NCI-H1417 treated with DMSO at 0.1 percent for 48 hours (cell line): ENCODE measurements around the gene TGFB2.

ENCODE experiments used
- DNase-seq: peaks from one replicate; lab custom pipeline; 2025; lab: John Stamatoyannopoulos, UW

The TGFB2 gene

GRCh38 chr1:218392780-218393179 lies 47.6 kb downstream of the TGFB2 start:
- DNase-seq, result no peak

DNA sequence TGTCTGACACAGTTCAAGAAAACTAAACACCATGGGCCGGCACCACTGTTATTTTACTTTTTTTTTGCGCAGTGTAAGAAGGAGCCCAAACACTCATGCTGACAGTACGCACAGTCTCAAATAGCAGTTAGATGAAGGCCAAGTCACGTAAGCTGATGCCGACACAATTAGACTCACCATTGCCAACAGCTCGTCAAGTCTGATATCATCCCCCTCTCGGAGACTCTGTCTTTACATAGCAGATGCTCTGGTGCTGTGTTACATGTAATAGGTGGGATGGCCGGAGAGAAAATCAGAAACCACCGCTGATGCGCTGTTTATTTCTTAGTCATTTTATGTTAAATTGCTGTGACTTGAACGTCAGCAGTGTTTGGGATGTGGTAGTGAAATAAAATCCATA lies 49.3 kb downstream of the TGFB2 start:
- no peak for DNase-seq

GRCh38 chr1:218394989-218395388 lies 49.9 kb downstream of the TGFB2 start:
- no peak for DNase-seq

DNA sequence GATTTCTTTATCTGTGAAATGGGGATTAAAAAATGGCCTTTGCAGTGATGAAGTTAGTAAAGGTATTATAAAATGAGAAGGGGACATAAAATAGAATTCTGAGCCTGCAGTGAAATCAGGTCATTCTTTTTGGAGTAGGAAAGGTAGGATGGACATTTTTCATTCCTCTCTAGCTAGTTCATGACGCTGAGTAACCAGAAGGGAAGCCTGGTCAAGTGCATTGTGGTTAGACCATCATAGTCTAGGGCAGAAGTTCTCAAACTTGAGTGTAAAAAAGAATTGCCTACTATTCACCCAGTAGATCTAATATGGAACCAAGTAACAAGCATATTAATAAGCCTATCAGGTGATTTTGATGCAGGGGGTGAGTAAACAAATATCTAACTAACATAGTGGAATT lies 50.8 kb downstream of the TGFB2 start:
- no peak for DNase-seq

GRCh38 chr1:218397752-218398339 lies 52.7 kb downstream of the TGFB2 start:
- DNase-seq, result no peak

DNA sequence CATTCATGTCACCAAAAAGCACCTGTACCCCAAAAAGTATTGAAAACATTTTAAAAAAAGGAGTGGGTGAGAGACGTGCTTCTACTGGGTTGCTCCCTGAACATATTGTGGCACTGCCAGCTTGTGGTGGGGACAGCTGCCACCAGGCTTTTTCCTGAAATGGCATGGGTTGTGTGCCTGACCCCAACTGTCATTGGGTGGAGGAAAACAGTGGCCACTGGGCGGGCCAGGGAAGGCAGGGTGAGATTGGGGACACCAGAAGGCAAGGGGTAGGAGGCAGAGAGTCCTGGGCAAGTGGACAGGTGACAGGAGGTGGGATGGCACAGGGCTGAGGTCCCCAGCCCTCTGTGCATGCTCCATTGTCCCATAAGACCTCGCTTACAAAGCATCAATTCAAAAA lies 55.5 kb downstream of the TGFB2 start:
- DNase-seq, result no peak

GRCh38 chr1:218401441-218401997 lies 56.4 kb downstream of the TGFB2 start:
- DNase-seq, result no peak

GRCh38 chr1:218401998-218402785 lies 57.1 kb downstream of the TGFB2 start:
- DNase-seq, result peak; percentile 55

- DNase-seq, result no peak
These were observed 57.6 kb downstream of the TGFB2 start for GRCh38 chr1:218402786-218403120.

- DNase-seq, result no peak
These were observed 58.2 kb downstream of the TGFB2 start for GRCh38 chr1:218403300-218403699.

DNA sequence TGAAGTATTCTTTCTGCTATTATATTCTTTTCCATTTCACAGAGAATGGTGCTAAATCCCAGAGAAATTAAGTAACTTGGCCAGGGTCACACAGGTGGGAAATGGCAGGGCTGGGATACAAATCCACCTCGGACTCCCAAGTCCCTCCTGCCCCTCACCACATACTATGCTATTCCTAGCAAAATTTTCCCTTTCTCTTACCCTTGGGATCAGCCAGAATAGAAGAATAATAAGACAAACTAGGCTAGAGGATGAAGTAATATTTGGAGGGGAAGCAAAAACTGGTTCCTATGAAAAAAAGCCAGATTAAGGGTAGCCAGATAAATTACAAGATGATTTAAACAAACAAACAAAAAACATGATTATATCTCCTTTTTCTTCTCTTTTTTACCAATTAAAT lies 62.5 kb downstream of the TGFB2 start:
- DNase-seq, result no peak

- DNase-seq, result no peak
These were observed 63.0 kb downstream of the TGFB2 start for GRCh38 chr1:218408135-218408534.

DNA sequence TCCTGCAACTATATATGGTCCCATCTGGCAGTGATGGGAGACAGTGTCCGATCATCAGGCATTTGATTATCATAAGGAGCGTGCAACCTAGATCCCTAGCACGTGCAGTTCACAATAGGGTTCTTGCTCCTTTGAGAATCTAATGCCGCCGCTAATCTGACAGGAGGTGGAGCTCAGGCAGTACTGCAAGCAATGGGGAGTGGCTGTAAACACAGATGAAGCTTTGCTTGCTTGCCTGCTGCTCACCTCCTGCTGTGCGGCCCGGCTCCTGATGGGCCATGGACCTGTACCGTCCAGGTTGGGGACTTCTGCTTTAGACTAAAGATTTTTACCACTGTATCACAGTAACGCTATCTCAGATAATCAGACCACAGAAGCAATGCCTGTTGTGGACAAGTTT lies 63.8 kb downstream of the TGFB2 start:
- DNase-seq, result no peak

DNA sequence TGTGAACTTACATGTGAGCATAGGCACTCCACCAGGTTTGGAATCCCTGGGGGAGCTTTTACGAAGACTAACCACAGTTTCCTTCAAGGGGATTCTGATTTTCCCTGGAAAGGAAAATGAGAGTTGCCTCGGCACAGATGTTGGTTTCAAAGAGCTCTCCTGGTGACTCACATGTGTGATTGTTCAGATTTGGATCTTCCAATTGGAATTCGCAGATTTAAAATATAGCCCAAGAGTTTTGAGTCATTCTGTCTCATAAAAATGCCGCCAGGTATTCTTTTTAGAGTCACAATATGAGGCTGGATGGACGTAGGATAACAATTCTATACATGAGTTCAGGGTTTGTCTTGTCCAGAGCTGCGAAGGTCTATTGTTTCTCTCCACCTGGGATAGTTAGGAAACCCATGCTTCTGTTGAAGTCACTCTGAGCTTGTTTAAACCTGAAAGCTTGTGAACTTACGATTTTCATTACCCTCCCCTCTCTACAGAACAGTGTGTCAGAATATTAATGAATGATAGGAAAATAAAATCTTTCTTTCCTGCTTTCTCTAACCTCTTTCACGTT lies 64.9 kb downstream of the TGFB2 start:
- DNase-seq, result no peak

- no peak for DNase-seq
These were observed 66.0 kb downstream of the TGFB2 start for GRCh38 chr1:218411101-218411500.

DNA sequence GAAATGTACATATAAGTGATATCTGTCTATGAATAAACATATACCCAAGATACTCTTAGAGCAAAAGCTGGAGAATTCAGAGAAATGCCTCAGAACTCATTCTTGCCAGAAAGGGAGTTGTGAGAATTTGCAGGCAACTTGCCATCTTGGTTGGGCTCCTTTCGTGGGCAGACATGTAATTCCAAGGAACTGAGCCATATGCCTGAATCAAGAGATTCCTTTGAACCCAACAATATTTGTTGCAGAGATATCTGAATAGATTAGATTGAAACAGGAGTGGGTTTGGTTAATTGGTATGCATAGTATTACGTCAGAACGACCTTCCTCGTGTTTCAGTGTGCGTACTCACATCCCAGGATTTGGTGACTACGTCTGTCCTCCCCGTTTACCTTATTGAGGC lies 67.0 kb downstream of the TGFB2 start:
- no peak for DNase-seq

GRCh38 chr1:218413179-218413578 lies 68.0 kb downstream of the TGFB2 start:
- DNase-seq, result no peak

GRCh38 chr1:218414060-218414728 lies 69.1 kb downstream of the TGFB2 start:
- DNase-seq, result no peak

GRCh38 chr1:218415726-218416125 lies 70.6 kb downstream of the TGFB2 start:
- no peak for DNase-seq

- DNase-seq, result no peak
These were observed 76.4 kb downstream of the TGFB2 start for GRCh38 chr1:218421531-218421930.

DNA sequence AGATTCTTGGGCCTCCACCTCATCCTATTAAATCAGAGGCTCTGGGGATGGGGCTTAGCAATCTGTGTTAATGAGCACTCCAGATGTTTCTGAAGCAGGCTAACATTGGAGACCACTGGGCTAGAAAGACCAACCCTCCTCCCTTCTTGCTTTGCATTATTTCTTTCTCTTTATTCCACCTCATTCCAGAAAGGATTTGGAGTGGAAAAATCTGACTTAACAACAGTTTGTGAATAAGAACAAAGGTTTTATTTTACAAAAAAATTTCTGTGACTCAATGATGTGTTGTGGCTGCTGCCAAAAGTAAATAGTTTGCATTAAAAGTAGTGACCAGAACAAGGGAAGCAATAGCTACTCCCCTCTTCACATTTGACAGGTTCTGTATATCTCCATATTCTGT lies 79.4 kb downstream of the TGFB2 start:
- no peak for DNase-seq

DNA sequence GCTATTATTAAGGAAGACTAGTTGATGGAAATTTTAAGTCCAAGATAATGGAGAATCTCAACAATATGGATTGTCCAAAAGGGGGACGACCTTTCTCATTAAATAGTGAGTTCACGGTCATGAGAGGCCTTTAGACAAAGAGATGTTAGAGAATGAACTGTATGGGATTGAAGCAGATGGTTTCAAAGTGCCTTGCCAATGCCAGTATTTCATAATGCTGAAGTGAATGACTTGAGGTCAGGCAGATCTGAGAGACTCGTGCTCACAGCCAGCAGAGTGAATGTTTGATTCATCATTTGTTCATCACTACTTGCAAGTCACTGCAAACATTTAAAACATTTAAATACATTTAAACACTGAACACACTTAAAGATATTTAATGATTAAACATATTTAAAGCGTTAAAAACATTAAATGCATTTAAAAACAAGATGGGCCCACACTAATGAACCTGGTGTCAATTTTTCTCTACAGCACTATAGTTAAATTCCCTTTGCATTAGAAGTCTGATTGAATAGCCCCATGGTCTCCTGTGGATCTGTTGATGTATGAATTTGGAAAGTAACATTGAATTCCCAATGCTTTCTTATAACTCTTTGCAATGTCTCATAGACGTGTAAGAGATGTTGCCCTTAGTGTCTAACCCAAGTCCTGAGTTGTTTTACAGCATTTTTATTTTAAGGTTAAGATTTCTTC lies 80.7 kb downstream of the TGFB2 start:
- DNase-seq, result no peak
